HepG2 (cell line): ENCODE measurements around the gene BTN1A1. TPM values are rescaled to one million over a fixed set of nuclear protein-coding genes. Genes with fewer than 3 reads are reported as not detected.

ENCODE experiments used
- ARID2 ChIP-seq: sonication (generic); formaldehyde crosslinking; IDR thresholded peaks from 2 replicates; pipeline ENCODE4 v1.8.1; 2022; ENCODE audit warnings: mild to moderate bottlenecking, missing genetic modification reagents, borderline replicate concordance
- ATF3 ChIP-seq: sonication (generic); formaldehyde crosslinking; IDR thresholded peaks from 2 replicates; pipeline ENCODE4 v1.4.0; 2020; ENCODE audit warnings: missing genetic modification reagents
- HIC2 ChIP-seq: sonication (generic); formaldehyde crosslinking; IDR thresholded peaks from 2 replicates; pipeline ENCODE4 v1.9.0; 2022; ENCODE audit warnings: low read depth, missing genetic modification reagents
- HOXD1 ChIP-seq: sonication (generic); formaldehyde crosslinking; IDR thresholded peaks from 2 replicates; pipeline ENCODE4 v1.5.0; 2020; ENCODE audit warnings: missing genetic modification reagents
- ISX ChIP-seq: sonication (generic); formaldehyde crosslinking; conservative IDR thresholded peaks from 2 replicates; pipeline ENCODE4 v1.5.0; 2020; ENCODE audit warnings: missing genetic modification reagents
- MATR3 ChIP-seq: sonication (generic); formaldehyde crosslinking; IDR thresholded peaks from 2 replicates; pipeline ENCODE4 v1.4.0; 2020; ENCODE audit warnings: missing genetic modification reagents
- POLR2G ChIP-seq: fragments of 200-400 bp; formaldehyde crosslinking; IDR thresholded peaks from 2 replicates; pipeline ENCODE4 v1.6.1; 2018; ENCODE audit warnings: mild to moderate bottlenecking, low read depth, low read length, moderate library complexity
- RXRB ChIP-seq: IDR thresholded peaks from 2 replicates; pipeline ENCODE4 v1.6.1; 2016; ENCODE audit warnings: borderline replicate concordance, missing genetic modification reagents, missing compliant biosample characterization
- SPEN ChIP-seq: sonication (generic); formaldehyde crosslinking; IDR thresholded peaks from 2 replicates; pipeline ENCODE4 v1.5.1; 2020; ENCODE audit warnings: low read depth, mild to moderate bottlenecking, missing genetic modification reagents
- ZBTB7B ChIP-seq: sonication (generic); formaldehyde crosslinking; IDR thresholded peaks from 2 replicates; pipeline ENCODE4 v1.4.0; 2020; ENCODE audit warnings: missing genetic modification reagents
- ZFYVE20 ChIP-seq: sonication (generic); formaldehyde crosslinking; IDR thresholded peaks from 2 replicates; pipeline ENCODE4 v1.8.0; 2023; ENCODE audit warnings: low read depth, mild to moderate bottlenecking, moderate library complexity, missing genetic modification reagents, borderline replicate concordance
- ZMYM2 ChIP-seq: sonication (generic); formaldehyde crosslinking; IDR thresholded peaks from 2 replicates; pipeline ENCODE4 v1.8.0; 2022; ENCODE audit warnings: mild to moderate bottlenecking, missing genetic modification reagents
- ZNF10 ChIP-seq: sonication (generic); formaldehyde crosslinking; IDR thresholded peaks from 2 replicates; pipeline ENCODE4 v1.4.0; 2020; ENCODE audit warnings: mild to moderate bottlenecking, low read depth, missing genetic modification reagents, borderline replicate concordance
- ZNF468 ChIP-seq: sonication (generic); formaldehyde crosslinking; IDR thresholded peaks from 2 replicates; pipeline ENCODE4 v1.8.0; 2022; ENCODE audit warnings: mild to moderate bottlenecking, moderate library complexity, missing genetic modification reagents
- ZNF878 ChIP-seq: sonication (generic); formaldehyde crosslinking; IDR thresholded peaks from 2 replicates; pipeline ENCODE4 v1.8.1; 2023; ENCODE audit warnings: mild to moderate bottlenecking, missing genetic modification reagents, moderate library complexity
- ZSCAN22 ChIP-seq: sonication (generic); formaldehyde crosslinking; IDR thresholded peaks from 2 replicates; pipeline ENCODE4 v1.4.0; 2020; ENCODE audit warnings: mild to moderate bottlenecking, missing genetic modification reagents
- polyA plus RNA-seq, 8 experiments: library from polyadenylated mRNA; depleted of rRNA in 3 of 8; stranded (reverse) in 7 of 8; unstranded in 1 of 8; fragments of >200 nt; fragmentation: Illumina TruSeq in 4 of 8; extraction: Trizol in 4 of 8; gene quantifications; 2 replicates each; pipeline versions ENCODE4 v1.2.1 to v1.2.3, GENCODE V29; 2011 to 2016; ENCODE audit warnings: low read depth in 4 of 8, missing spikeins in 1 of 8, mixed read lengths in 1 of 8; ENCODE audit not compliant: insufficient read depth in 1 of 8
- total RNA-seq, 5 experiments: library from RNA; depleted of rRNA; stranded (reverse); fragments of >200 nt; fragmentation: Illumina TruSeq; extraction: Trizol; gene quantifications; 2 replicates each; pipeline ENCODE4 v1.2.3, GENCODE V29; 2016; ENCODE audit warnings: low read depth in 1 of 5
- TF ChIP-seq, protein P1 (sequence below): sonication (generic); formaldehyde crosslinking; IDR thresholded peaks from 2 replicates; pipeline ENCODE4 v1.8.1; 2022; ENCODE audit warnings: low read depth, mild to moderate bottlenecking, missing genetic modification reagents
- TF ChIP-seq, protein P2 (sequence below): sonication (generic); formaldehyde crosslinking; IDR thresholded peaks from 2 replicates; pipeline ENCODE4 v1.5.0; 2020; ENCODE audit warnings: mild to moderate bottlenecking, low read depth, missing genetic modification reagents, borderline replicate concordance
- TF ChIP-seq, protein P3 (sequence below): IDR thresholded peaks from 2 replicates; pipeline ENCODE4 v1.6.1; 2018; ENCODE audit warnings: missing genetic modification reagents, mild to moderate bottlenecking, missing compliant biosample characterization
- TF ChIP-seq, protein P4 (sequence below): sonication (generic); formaldehyde crosslinking; IDR thresholded peaks from 2 replicates; pipeline ENCODE4 v1.4.0; 2020; ENCODE audit warnings: missing genetic modification reagents

BTN1A1 gene
- total and polyA plus RNA-seq, 2 of the 13 experiments (the other 11 are each of a cell fraction or from before 2014, with no cell fraction given): 0.04 TPM; not detected in 1

DNA sequence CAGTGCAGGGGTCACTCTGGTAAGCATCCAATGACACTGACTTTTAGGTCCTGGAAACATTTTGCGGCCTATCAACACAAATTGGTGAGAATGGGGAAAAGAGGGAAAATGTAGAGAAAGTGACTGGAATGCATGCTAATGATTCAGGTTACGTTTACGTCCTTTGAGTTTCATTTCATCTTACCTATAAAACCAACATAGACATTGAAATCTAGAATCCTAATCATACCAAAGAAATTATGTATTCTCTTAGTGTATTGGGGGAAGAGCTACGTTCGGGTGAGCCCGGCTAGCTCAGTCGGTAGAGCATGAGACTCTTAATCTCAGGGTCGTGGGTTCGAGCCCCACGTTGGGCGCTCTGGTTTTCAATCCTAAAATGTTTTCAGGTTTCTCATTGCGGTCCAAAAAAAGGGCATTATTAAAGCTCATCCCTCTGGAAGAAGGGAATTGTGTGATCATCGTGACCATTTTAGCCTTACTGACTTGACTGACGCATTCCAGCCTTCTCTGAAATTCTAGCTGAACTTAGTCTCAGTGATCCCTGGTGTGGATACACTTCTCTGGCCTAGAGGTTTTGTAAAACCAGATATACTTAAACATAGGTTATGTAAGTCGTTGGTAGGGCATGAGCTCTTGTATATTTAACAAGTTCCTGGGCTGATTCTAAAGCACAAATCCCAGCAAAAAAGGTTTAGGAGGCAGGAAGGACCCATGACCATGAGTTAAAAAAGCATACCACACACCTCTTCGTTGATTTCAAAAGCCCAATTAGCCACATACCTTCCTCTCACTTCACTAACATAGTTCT, 56.4 kb downstream of the BTN1A1 start (continued):
- TF ChIP-seq ZBTB7B (no peak), ARID2 (CRISPR knock-in tag) (0 out of 2 replicates have a peak, but pooled peaks have one; percentile 67), MATR3 (CRISPR knock-in tag) (no peak), POLR2G (no peak), RXRB (CRISPR knock-in tag) (peak; percentile 72), ZNF10 (CRISPR knock-in tag) (no peak), ZMYM2 (CRISPR knock-in tag) (peak; percentile 90), HOXD1 (CRISPR knock-in tag) (peak; percentile 57; the same call in 1 of the 2 replicates), ZNF468 (CRISPR knock-in tag) (no peak), ZNF878 (CRISPR knock-in tag) (peak; percentile 96), ZSCAN22 (CRISPR knock-in tag) (no peak), HIC2 (CRISPR knock-in tag) (peak; percentile 45; the same call in 1 of the 2 replicates), SPEN (0 out of 2 replicates have a peak, but pooled peaks have one; percentile 40), ISX (CRISPR knock-in tag) (0 out of 2 replicates have a peak, but pooled peaks have one; percentile 48), ATF3 (CRISPR knock-in tag) (peak; percentile 35; the same call in 1 of the 2 replicates), ZFYVE20 (CRISPR knock-in tag) (no peak)
- TF ChIP-seq, protein P1, sequence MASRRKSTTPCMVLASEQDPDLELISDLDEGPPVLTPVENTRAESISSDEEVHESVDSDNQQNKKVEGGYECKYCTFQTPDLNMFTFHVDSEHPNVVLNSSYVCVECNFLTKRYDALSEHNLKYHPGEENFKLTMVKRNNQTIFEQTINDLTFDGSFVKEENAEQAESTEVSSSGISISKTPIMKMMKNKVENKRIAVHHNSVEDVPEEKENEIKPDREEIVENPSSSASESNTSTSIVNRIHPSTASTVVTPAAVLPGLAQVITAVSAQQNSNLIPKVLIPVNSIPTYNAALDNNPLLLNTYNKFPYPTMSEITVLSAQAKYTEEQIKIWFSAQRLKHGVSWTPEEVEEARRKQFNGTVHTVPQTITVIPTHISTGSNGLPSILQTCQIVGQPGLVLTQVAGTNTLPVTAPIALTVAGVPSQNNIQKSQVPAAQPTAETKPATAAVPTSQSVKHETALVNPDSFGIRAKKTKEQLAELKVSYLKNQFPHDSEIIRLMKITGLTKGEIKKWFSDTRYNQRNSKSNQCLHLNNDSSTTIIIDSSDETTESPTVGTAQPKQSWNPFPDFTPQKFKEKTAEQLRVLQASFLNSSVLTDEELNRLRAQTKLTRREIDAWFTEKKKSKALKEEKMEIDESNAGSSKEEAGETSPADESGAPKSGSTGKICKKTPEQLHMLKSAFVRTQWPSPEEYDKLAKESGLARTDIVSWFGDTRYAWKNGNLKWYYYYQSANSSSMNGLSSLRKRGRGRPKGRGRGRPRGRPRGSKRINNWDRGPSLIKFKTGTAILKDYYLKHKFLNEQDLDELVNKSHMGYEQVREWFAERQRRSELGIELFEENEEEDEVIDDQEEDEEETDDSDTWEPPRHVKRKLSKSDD (CRISPR knock-in tag): peak; percentile 75; the same call in 1 of the 2 replicates
- TF ChIP-seq, protein P2, sequence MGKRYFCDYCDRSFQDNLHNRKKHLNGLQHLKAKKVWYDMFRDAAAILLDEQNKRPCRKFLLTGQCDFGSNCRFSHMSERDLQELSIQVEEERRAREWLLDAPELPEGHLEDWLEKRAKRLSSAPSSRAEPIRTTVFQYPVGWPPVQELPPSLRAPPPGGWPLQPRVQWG (CRISPR knock-in tag): no peak
- TF ChIP-seq, protein P3, sequence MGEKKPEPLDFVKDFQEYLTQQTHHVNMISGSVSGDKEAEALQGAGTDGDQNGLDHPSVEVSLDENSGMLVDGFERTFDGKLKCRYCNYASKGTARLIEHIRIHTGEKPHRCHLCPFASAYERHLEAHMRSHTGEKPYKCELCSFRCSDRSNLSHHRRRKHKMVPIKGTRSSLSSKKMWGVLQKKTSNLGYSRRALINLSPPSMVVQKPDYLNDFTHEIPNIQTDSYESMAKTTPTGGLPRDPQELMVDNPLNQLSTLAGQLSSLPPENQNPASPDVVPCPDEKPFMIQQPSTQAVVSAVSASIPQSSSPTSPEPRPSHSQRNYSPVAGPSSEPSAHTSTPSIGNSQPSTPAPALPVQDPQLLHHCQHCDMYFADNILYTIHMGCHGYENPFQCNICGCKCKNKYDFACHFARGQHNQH (CRISPR knock-in tag): peak; percentile 90
- TF ChIP-seq, protein P4, sequence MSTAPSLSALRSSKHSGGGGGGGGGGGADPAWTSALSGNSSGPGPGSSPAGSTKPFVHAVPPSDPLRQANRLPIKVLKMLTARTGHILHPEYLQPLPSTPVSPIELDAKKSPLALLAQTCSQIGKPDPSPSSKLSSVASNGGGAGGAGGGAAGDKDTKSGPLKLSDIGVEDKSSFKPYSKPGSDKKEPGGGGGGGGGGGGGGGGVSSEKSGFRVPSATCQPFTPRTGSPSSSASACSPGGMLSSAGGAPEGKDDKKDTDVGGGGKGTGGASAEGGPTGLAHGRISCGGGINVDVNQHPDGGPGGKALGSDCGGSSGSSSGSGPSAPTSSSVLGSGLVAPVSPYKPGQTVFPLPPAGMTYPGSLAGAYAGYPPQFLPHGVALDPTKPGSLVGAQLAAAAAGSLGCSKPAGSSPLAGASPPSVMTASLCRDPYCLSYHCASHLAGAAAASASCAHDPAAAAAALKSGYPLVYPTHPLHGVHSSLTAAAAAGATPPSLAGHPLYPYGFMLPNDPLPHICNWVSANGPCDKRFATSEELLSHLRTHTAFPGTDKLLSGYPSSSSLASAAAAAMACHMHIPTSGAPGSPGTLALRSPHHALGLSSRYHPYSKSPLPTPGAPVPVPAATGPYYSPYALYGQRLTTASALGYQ (CRISPR knock-in tag): peak; percentile 48; the same call in 1 of the 2 replicates
